HG03565 (cell line): ENCODE data around the gene DNAJC19.
"Not testable (repeated sequence)": the region's sequence is repeated elsewhere in the genome, so short reads cannot be mapped to it uniquely, and the experiment has no call there.

Experiments
- ATAC-seq: cut with Tn5 transposase; IDR thresholded peaks from one replicate; pipeline ENCODE4 v1.9.1; 2021; ENCODE audit warnings: mild to moderate bottlenecking, moderate library complexity; ENCODE audit not compliant: unreplicated experiment

Gene DNAJC19

GRCh38 chr3:180989291-180990163 lies at the start of gene DNAJC19:
DNAJC19 (minus strand) TSS chr3:180989736; CDS start chr3:180989602, 134 bp downstream.
- ATAC-seq, result peak; percentile 90

- no peak for ATAC-seq
Observed at GRCh38 chr3:181030948-181031347, 41.4 kb upstream of the DNAJC19 start.

GRCh38 chr3:181025204-181025603 lies 35.7 kb upstream of the DNAJC19 start:
- no peak for ATAC-seq

GRCh38 chr3:181017690-181018089 lies 28.2 kb upstream of the DNAJC19 start:
- no peak for ATAC-seq

- no peak for ATAC-seq
Observed at GRCh38 chr3:181009225-181009624, 19.7 kb upstream of the DNAJC19 start.

- no peak for ATAC-seq
Observed at GRCh38 chr3:181008796-181009195, 19.3 kb upstream of the DNAJC19 start.

GRCh38 chr3:181007262-181007661 lies 17.7 kb upstream of the DNAJC19 start:
- no peak for ATAC-seq

GRCh38 chr3:181006541-181006940 lies 17.0 kb upstream of the DNAJC19 start:
- ATAC-seq, result no peak

- ATAC-seq, result not testable (repeated sequence)
Observed at GRCh38 chr3:181003469-181003868, 13.9 kb upstream of the DNAJC19 start.

GRCh38 chr3:181002331-181002730 lies 12.8 kb upstream of the DNAJC19 start:
- not testable (repeated sequence) for ATAC-seq

- ATAC-seq, result no peak
Observed at GRCh38 chr3:180996415-180996932, 6.9 kb upstream of the DNAJC19 start.

- no peak for ATAC-seq
Observed at GRCh38 chr3:180990505-180990904, 969 bp upstream of the DNAJC19 start.

- ATAC-seq, result no peak
Observed at GRCh38 chr3:180987344-180987743, 2.2 kb downstream of the DNAJC19 start.

GRCh38 chr3:180986366-180986765 lies 3.2 kb downstream of the DNAJC19 start:
- ATAC-seq, result not testable (repeated sequence)

GRCh38 chr3:180983136-180983535 lies 6.4 kb downstream of the DNAJC19 start:
- ATAC-seq, result no peak

- ATAC-seq, result no peak
Observed at GRCh38 chr3:180981912-180982311, 7.6 kb downstream of the DNAJC19 start.

GRCh38 chr3:180980611-180981010 lies 8.9 kb downstream of the DNAJC19 start:
- ATAC-seq, result no peak

- ATAC-seq, result no peak
Observed at GRCh38 chr3:180979961-180980360, 9.6 kb downstream of the DNAJC19 start.

GRCh38 chr3:180977498-180977897 lies 12.0 kb downstream of the DNAJC19 start:
- no peak for ATAC-seq

- no peak for ATAC-seq
Observed at GRCh38 chr3:180974286-180974685, 15.2 kb downstream of the DNAJC19 start.

- peak; percentile 56 for ATAC-seq
Observed at GRCh38 chr3:180973543-180973942, 16.0 kb downstream of the DNAJC19 start.

GRCh38 chr3:180970931-180971330 lies 18.6 kb downstream of the DNAJC19 start:
- ATAC-seq, result no peak
